GM10266 (cell line): ENCODE results near the gene AATK.

Source experiments
- DNase-seq: peaks from one replicate; pipeline ENCODE4 v3.0.0; 2012; ENCODE audit errors: extremely low spot score
- TF ChIP-seq, protein P1 (sequence below): IDR thresholded peaks from 2 replicates; pipeline ENCODE4 v1.5.1; 2012; ENCODE audit warnings: mild to moderate bottlenecking, low read depth; ENCODE audit not compliant: control insufficient read depth, insufficient read depth; ENCODE audit errors: missing control alignments

Gene AATK

DNA sequence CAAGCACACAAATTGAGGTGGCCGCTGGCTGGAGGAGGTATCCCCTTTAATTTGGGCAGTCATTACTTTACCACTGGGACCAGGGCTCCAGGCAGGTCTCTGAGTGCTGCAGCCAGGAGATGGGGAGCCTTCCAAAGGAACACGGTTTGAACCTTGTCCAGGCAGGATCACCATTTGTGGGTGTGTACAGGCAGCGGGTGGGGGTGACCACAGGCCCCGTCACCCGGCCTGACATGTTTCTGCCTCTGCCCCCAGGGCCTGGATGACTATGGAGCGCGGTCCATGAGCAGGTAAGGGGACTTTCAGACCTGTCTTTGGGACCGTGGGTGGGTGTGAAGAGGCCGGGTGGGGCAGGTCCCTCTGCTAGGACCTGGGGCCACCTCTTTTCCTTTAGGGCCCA lies 57.8 kb downstream of the AATK start:
- TF ChIP-seq, protein P1, sequence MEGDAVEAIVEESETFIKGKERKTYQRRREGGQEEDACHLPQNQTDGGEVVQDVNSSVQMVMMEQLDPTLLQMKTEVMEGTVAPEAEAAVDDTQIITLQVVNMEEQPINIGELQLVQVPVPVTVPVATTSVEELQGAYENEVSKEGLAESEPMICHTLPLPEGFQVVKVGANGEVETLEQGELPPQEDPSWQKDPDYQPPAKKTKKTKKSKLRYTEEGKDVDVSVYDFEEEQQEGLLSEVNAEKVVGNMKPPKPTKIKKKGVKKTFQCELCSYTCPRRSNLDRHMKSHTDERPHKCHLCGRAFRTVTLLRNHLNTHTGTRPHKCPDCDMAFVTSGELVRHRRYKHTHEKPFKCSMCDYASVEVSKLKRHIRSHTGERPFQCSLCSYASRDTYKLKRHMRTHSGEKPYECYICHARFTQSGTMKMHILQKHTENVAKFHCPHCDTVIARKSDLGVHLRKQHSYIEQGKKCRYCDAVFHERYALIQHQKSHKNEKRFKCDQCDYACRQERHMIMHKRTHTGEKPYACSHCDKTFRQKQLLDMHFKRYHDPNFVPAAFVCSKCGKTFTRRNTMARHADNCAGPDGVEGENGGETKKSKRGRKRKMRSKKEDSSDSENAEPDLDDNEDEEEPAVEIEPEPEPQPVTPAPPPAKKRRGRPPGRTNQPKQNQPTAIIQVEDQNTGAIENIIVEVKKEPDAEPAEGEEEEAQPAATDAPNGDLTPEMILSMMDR = no peak
- no peak for DNase-seq

DNA sequence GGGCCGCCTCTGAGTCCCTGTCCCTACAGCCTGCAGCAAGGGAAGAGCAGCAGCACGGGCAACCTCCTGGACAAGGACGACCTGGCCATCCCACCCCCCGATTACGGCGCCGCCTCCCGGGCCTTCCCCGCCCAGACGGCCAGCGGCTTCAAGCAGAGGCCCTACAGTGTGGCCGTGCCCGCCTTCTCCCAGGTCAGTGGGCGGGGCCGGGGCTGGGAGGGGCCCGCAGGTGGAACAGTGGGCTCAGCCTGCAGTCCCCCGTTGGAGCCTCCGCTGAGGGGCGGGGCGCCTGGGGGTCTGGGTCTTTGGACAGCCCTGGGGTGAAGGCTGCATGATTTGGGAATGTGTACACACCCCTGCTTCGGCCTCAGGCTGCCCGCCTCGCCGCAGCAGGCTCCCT lies 59.3 kb downstream of the AATK start:
- TF ChIP-seq, protein P1 = no peak

DNA sequence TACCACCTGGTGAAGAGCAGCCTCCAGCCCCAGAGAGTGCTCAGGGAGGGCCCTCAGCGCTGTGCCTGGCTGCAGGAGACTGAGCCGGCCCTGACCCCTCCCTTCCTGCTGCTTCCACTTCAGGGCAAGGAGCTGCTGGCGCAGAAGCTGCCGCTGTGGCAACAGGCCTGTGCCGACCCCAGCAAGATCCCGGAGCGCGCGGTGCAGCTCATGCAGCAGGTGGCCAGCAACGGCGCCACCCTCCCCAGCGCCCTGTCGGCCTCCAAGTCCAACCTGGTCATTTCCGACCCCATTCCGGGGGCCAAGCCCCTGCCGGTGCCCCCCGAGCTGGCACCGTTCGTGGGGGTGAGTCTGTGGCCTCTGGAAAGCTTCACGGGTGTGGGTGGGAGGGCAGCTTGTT lies 62.6 kb downstream of the AATK start:
- DNase-seq = no peak
- TF ChIP-seq, protein P1 = no peak

More for the DNA sequence above, 59.3 kb downstream of the AATK start:
- DNase-seq = no peak

DNA sequence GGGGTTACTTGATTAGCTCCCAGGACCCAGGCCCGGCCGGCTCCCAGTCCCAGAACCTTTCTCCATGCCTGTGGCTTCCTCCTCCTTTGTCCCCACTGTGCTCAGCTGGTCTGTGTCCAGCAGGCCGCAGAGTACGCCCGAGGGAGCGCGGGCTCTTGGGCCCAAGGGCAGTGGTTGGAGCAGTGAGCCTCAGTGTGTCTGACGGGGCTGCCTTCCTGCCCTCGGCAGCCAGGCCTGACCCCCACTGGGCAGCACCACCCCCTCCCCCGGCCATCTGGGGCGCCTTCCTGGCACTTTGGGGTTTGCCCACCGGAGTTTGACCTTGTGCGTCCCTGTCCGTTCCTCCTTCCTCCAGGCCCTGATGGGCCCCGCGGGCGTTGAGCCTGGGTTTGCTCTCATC lies 63.2 kb downstream of the AATK start:
- TF ChIP-seq, protein P1 = no peak
- DNase-seq = no peak

DNA sequence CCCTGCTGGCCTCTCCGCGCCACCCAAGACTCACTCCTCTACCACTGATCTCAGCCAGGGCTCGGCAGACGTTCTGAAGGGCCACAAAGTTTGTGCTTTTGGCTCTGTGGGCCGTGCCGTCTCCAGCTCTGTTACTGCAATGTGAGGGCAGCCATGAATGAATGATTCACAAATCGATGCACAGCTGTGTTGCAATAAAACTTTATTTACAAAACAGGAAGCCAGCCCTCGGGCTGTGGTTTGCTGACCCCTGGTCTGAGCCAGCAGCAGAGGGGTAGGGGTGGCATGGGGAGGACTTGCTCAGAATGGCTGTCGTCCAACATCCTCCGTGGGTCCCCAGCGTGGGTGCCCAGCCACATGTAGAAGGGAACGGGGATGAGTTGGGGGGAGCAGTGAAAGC lies 63.7 kb downstream of the AATK start:
- TF ChIP-seq, protein P1 = no peak
- DNase-seq = no peak

DNA sequence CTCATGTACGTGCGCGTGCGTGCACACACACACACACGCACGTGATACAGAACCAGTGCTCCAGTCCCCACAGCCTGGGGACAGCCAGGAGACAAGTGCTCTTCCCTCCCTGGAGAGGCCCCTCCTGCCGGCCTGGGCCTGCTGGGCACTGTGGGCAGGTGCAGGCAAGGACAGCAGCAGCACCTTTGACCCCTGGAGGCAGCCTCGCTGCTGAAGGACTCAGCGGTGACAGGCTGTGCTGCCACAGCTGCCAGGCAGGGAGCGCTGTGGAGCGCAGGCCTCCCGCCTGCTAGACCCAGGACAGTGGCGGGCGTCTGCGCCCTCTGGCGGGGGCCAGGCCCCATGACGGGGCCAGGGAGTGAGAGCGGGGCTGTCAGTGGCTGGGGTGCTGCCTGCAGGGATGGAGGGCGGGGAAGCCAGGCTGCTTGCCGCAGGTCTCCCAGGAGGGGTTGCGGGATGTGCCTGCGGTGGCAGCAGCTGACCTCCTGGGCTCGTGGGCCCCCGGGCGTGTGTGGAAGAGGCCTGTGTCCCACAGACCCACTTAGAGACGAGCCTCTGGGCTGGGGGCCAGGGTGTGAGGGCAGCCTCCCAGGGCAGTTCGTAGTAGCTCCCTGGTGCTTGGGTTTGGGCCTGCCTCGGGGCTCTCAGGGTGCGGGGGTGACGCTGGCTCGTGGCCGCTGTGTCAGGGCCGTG lies 64.3 kb downstream of the AATK start:
- TF ChIP-seq, protein P1 = peak; percentile 100
- peak; percentile 99 for DNase-seq

DNA sequence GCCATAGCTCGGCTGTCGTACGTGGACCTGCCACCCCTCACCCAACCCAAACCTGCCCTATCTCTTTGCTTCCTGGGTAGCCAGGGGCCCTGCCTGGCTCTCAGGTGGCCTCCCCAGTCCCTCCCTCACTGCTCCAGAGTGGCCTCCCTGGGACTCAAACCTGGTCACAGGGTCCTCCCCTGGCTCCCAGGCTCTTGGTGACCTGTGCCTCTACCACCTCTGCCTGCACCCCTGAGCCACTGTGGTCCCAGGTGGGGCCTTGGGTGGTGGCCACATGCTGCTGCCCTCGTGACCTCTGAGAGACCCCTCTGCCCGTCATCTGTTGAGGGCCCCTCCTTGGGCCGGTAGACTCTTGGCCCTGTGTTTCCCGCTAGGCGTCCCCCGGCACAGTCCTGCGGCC lies 65.4 kb downstream of the AATK start:
- DNase-seq = no peak
- TF ChIP-seq, protein P1 = no peak
